Retinal pigment epithelial cell (primary cell): ENCODE data around the gene IDH3B.
"Not testable (repeated sequence)": the region's sequence is repeated elsewhere in the genome, so short reads cannot be mapped to it uniquely, and the experiment has no call there.

ENCODE experiments used
- DNase-seq: peaks from one replicate; pipeline ENCODE4 v3.0.0-alpha.2; 2010; ENCODE audit warnings: low read depth
- H3K4me3 ChIP-seq: 2 replicates; pipeline ENCODE4 v1.5.1; 2011; ENCODE audit warnings: mild to moderate bottlenecking, low read length, control low read depth, moderate library complexity
- TF ChIP-seq, protein P1 (sequence below): conservative IDR thresholded peaks from 2 replicates; pipeline ENCODE4 v1.5.1; 2011; ENCODE audit warnings: low read depth, low read length, control low read depth, inconsistent platforms

The IDH3B gene

DNA sequence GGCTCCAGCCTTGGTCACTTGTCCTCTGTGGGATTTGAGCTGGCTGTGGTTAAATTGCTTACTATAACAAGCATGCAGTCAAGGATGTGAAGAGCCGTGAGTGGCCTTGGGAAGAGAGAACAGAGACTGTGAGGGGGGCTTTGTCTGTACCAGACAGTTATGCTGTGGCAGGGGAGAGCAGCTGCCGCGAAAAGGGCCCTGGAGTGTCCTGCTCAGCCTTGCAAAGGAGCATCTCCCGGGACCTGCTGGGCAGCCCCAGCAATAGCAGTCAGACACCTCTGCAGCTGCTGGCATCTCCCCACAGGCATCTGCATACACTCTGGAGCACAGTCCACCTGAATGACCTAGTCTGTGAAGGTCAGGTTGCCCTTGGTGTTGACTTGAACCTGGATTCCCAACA lies 34.9 kb upstream of the IDH3B start:
- no peak overlapping the region for H3K4me3 ChIP-seq
- TF ChIP-seq, protein P1, sequence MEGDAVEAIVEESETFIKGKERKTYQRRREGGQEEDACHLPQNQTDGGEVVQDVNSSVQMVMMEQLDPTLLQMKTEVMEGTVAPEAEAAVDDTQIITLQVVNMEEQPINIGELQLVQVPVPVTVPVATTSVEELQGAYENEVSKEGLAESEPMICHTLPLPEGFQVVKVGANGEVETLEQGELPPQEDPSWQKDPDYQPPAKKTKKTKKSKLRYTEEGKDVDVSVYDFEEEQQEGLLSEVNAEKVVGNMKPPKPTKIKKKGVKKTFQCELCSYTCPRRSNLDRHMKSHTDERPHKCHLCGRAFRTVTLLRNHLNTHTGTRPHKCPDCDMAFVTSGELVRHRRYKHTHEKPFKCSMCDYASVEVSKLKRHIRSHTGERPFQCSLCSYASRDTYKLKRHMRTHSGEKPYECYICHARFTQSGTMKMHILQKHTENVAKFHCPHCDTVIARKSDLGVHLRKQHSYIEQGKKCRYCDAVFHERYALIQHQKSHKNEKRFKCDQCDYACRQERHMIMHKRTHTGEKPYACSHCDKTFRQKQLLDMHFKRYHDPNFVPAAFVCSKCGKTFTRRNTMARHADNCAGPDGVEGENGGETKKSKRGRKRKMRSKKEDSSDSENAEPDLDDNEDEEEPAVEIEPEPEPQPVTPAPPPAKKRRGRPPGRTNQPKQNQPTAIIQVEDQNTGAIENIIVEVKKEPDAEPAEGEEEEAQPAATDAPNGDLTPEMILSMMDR, result no peak
- DNase-seq, result no peak

DNA sequence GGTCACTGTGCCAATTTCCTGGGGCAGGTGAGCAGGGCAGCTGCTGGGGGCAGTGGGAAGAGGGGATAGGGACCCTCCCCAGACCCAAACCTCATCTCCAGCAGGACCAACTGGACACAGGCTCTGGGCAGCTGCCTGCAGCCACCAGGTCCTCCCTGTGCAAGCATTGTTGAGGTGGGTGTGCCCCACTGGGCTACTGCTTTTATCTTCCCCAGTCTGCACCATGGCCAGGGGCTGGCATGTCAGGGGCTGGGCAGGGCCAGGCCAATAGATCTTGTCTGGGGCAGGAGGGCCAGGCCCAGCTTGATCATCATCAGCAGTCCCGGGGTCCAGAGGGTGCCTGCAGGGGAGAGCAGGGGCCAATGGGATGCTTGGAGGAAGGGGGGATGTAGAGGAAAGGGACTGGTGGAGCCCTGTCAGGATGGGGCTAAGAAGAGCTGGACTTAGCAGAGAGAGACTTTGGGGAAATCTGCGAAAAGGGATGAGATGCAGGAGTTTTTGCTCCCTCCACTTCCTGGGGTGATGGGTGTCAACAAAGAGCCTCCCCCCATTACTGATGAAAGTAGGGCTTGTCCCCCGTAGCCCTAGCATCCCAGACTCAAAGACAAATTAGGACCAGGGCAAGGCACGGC lies 34.3 kb upstream of the IDH3B start:
- TF ChIP-seq, protein P1, result no peak
- no peak overlapping the region for H3K4me3 ChIP-seq
- DNase-seq, result no peak

DNA sequence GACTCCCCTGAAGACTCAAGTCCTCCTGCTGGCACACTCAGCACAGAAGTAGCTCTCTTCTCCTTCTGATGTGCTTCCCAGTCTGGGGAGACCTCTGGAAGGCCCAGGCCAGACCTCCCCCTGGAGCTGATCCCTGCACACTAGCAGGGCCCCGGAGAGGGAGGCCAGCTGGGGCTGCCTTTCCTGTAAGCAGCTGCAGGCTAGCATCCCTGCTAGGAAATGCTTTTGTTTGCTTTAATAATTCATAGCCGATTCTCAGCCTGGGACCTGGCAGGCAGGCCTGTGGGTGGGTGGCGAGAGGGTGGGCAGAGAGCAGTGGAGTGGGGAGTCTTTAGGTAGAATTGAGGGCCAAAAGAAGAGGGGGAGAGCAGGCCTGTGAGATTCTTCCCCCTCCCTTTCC lies 33.8 kb upstream of the IDH3B start:
- TF ChIP-seq, protein P1, result no peak
- H3K4me3 ChIP-seq, result no peak overlapping the region
- DNase-seq, result no peak

DNA sequence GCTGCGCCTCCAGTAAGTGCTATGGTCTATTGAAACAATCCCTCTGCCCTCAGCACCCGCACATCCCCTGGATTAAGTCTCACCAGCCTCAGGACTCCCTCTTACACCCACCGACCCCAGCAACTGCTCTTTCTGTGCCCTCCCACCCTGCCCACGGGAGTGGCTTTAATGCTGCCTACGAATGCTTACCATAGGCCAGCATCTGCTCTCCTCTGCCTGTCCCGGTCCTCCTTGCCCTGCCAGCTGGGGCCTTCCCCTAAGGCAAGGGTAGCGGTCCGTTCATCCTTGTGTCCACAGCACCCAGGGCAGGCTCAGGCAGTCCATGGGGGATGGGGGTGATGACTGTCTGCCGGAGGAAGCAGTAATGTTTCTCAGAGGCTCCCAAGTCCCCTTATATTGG lies 32.6 kb upstream of the IDH3B start:
- TF ChIP-seq, protein P1, result no peak
- no peak overlapping the region for H3K4me3 ChIP-seq
- DNase-seq, result no peak

DNA sequence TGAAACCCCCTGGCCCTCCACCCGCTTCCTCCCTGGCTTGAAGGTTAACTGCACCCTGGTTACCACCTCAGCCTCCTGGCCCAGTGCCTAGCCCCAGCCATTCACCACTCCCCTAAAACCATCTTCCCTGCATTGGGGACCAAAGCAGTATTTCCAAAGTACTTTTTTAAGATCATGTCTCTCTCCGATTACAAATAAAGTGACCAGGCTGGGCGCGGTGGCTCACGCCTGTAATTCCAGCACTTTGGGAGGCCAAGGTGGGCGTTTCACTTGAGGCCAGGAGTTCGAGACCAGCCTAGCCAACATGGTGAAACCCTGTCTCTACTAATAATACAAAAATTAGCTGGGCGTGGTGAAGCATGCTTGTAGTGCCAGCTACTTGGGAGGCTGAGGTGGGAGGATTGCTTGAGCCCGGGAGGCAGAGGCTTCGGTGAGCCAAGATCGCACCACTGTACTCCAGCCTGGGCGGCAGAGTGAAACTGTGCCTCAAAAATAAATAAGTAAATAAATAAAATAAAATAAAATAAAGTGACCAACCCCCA lies 32.0 kb upstream of the IDH3B start:
- not testable (repeated sequence) for DNase-seq, H3K4me3 ChIP-seq

DNA sequence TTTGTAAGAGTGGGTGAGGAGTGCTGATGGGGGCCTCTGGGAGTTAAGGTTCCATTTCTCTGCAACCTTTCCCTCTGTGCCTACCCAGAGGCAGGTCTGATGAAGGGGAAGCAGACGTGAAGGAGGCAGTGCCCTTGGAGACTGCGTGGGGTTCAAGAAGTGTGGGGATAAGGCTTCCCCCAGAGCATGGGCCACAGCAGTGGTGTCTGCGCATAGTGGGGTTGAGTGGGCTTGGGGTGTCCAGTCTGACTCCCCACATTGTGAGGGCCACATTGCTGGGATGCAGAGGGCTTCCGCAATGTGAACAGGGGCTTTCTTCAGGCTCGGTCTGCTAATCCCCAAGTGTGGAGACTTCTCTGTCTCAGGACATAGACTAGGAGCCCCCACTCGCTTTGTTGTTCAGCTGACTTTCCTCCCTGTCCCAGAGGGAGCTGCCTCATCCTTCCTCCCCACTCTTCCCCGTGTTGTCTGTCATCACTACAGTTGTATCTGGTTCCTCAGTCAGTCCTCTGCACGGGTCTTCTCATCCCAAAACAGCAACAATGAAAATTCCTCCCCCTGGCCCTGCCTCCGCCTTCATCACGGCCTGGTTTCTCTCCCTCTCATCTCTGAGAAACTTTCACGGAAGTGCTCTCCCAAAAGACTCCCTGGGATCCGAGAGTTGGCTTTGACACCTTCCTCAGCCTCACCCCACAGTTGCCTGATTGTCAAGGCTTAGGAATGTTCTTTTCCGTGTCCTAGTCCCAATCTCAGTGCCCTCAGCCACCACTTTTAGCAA lies 31.4 kb upstream of the IDH3B start:
- DNase-seq, result no peak
- TF ChIP-seq, protein P1, result no peak
- H3K4me3 ChIP-seq, result no peak overlapping the region

DNA sequence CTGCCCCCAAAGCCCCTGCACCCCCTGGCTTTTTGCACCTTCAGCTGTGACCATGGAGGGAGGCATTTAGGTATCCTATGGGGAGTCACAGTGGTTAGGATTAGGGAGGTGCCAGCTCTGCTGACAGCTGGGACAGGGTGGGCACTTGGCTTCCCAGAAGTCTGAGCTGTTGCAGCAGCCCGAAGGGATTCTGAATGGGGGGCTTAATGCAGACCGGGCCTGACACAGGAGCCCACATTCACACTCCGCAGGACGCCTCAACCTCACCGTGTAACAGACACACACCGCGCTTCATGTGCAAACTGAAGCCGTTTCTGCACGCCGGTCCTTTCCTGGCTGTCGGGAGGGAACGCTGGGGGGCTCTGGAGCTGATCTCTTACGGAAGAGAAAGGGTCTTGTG lies 30.5 kb upstream of the IDH3B start:
- TF ChIP-seq, protein P1, result no peak
- H3K4me3 ChIP-seq, result no peak overlapping the region
- no peak for DNase-seq
